IPS-18c (cell line): ENCODE measurements around the gene ITPR2.
"Not testable (repeated sequence)": the region's sequence is repeated elsewhere in the genome, so short reads cannot be mapped to it uniquely, and the experiment has no call there.

Experiments
- H3K4me3 ChIP-seq: 2 replicates; pipeline ENCODE4 v1.7.0; 2013; ENCODE audit warnings: low read depth, mild to moderate bottlenecking, low read length, moderate library complexity; ENCODE audit not compliant: insufficient read depth
- H3K9me3 ChIP-seq: one replicate; pipeline ENCODE4 v1.6.1; 2013; ENCODE audit warnings: mild to moderate bottlenecking, low read length, moderate library complexity; ENCODE audit not compliant: control insufficient read depth, insufficient read depth

ITPR2 gene

GRCh38 chr12:26730481-26731350, 102.3 kb downstream of the ITPR2 start:
- no peaks in the 10 kb centered on the region for H3K9me3 ChIP-seq
- no peak overlapping the region for H3K4me3 ChIP-seq

DNA sequence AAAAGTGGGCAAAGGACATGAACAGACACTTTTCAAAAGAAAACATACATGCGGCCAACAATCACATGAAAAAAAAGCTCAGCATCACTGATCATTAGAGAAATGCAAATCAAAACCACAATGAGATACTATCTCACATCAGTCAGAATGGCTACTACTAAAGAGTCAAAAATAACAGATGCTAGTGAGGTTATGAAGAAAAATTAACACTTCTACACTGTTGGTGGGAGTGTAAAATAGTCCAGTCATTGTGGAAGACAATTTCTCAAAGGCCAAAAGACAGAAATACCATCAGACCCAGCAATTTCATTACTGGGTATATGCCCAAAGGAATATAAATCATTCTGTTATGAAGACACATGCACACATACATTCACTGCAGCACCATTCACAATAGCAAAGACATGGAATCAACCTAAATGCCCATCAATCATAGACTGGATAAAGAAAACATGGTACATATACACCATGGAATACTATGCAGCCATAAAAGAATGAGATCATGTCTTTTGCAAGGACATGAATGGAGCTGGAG, 103.8 kb downstream of the ITPR2 start:
- not testable (repeated sequence) for H3K4me3 ChIP-seq, H3K9me3 ChIP-seq

DNA sequence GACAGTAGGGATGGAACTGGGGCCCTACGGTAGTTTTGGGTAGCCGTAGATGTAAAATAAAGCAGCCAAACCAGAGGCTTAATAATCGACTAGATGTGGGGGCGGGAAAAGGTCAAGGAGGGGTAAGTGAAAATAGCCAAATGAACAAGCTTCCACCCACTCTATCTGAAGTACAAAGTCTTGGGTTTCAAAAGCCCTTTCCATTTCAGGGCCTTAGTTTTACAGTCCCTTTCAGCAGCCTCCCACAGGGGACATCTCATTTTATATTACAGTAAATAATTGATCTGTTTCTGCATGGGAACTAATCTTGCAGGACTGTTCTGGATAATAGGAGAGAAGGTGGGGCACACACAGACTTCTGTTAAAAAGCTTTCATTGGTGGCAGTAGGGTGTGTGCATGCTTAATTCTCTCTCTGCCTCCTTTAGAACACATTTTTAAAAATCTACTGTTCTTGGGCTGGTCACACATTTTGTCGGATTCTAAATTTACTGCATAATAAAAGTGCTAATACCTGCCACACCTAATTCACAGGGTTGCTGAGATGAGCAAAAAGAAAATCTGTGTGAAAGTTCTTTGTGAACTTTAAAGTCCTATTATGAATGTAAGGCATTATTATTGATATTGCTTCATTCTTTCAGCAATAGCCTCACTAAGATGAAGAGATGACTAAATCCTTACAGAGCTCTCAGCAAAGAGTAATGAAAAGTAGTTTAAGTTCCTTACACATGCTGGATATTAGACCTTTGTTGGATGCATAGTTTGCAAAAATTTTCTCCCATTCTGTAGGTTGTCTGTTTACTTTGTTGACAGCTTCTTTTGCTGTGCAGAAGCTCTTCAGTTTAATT, 104.6 kb downstream of the ITPR2 start:
- no peaks in the 10 kb centered on the region for H3K9me3 ChIP-seq
- no peak overlapping the region for H3K4me3 ChIP-seq

GRCh38 chr12:26727482-26728204, 105.4 kb downstream of the ITPR2 start:
- no peak overlapping the region for H3K4me3 ChIP-seq
- H3K9me3 ChIP-seq = no peaks in the 10 kb centered on the region

DNA sequence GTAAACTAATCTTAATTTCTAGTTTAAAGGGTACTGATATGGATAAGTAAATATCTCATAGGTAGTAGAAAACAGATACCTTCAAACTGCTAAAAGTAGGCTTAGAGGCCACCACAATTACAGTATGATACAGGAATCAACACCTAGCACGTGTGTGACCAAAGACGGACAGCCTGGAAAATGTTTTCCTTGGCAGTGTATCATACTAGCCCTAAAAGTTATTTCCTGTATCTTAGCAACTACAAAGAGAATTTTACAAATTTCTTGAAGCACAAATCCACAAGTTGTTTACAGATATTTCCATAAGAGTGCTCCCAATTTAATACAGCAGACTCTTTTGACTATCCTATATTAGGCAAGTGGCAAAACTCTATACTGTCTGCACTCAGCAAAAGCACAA, 106.0 kb downstream of the ITPR2 start:
- Histone ChIP-seq H3K9me3 (no peaks in the 10 kb centered on the region), H3K4me3 (no peak overlapping the region)

DNA sequence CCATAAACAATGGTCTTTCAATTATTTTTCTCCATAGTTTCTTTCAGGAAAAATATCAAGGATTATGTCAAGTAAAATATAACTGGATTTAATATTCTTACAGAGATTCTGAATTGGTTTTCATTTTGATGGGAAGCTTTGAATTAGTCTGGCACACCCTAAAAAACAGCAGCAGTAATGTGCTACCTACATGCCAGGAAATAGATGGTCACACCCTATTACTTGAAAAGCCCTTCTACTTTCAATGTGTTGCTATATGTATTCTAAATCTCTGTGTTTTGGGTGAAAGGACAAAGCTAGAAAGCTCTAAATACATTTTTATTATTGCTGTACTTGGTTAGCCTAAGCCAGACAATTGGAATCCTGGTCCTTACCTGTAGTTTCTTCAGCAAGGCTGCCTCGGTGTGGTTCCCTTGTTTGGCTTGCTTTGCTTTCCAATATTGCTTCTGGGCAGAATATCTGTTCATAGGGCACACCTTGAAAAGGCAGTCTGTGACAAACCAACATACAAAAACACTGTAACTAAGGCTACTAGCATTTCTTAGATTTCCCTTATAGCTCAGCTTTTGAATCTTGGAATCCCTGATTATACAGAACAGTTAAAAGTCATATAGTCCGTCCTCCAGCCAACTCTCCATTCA, 107.6 kb downstream of the ITPR2 start:
- no peak overlapping the region for H3K4me3 ChIP-seq
- H3K9me3 ChIP-seq = no peaks in the 10 kb centered on the region

- Histone ChIP-seq H3K9me3 (no peaks in the 10 kb centered on the region), H3K4me3 (no peak overlapping the region)
These were observed 108.7 kb downstream of the ITPR2 start for GRCh38 chr12:26724309-26724702.

DNA sequence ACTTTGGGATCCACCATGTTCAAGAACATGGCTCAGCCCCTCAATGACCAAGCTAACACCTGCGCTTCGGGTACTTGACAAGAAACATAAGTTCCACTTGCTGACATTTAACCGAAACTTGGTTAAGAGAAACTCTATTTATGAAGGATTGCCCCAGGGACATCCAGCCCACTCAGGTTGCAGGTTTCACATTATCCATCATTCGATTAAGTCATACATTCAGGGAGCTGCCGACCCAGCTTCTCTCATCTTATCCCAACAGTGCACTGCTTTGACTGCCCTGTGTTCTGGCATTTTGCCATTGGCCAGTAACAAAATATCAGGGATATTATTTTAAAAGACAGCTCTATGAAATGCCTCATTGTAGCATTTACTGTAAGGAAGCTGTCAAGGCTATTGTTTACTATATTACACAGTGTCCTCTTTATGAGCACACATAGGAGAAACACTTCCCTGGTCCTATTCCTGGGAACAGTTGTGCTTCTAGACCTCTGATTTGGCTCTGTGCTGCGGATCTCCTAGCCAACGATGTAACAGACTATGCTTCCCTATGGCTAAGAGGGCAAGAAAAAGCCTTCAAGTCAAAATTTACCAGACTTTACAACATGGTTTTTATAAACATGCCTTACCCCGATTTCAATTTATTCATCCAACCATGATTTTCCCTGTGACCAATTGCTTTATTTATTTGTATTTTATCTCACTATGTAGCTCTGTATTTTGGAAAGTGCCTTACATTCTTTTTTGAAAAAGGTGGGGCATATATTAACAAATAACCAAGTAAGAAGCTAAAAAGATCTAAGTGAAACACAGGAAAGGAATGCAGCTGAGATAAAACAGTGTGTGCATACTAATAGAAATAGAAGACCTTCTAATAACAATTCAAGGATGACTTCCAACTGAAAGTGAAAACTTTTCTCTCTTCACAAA, 109.3 kb downstream of the ITPR2 start:
- Histone ChIP-seq H3K4me3 (no peak overlapping the region), H3K9me3 (no peaks in the 10 kb centered on the region)

DNA sequence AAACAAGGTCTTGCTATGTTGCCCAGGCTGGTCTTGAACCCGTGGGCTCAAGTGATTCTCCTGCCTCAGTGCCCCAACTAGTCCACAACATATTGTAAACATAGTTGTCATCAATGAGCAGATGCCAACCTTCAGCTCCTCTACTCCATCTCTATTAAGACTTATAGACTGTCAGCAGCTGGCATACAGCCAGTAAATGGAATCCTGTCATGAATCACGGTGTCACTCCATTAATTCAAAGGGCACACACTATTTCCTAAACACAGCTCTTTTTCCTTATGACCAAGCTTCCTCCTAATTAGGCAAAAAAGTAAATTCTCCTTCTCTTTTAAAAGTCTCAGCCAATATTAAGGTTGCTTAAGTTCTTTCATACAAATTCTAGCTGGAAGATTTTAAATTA, 111.2 kb downstream of the ITPR2 start:
- Histone ChIP-seq H3K4me3 (no peak overlapping the region), H3K9me3 (no peaks in the 10 kb centered on the region)

DNA sequence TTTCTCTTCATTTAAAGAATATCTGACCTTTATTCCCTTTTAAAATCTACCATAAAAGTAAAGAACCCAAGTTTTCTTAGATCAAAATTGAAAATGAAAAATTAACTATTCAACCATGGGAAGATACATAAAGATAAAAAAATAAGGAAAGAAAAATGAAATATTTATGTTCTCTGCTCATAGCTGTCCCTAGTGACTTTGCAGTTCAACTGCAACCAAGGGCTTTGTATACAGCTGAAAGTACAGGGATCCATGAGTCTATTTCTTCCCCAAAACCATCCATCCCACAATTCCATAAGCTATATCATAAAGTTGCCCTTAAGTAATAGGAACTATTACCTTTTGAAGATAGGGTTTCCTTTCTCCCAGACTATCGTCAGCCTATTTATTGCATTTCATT, 113.1 kb downstream of the ITPR2 start:
- Histone ChIP-seq H3K4me3 (no peak overlapping the region), H3K9me3 (no peaks in the 10 kb centered on the region)

DNA sequence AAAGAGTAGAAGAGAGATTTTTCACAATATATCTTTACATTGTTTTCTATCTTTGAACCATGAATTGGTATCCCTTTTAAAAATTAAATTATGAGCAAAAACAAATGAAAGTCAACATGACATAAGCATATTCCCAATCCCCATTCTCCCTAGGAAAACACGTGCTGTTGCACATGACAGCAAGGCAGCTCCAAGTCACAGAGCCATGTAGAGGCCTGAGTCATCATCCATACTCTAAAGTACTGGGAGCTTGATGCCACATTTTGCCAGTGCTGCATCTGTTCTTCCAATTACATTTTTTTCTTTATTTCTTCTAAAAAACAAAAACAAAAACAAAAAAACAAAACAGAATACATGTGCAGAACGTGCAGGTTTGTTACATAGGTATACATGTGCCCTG, 115.2 kb downstream of the ITPR2 start:
- Histone ChIP-seq H3K9me3 (no peaks in the 10 kb centered on the region), H3K4me3 (no peak overlapping the region)

DNA sequence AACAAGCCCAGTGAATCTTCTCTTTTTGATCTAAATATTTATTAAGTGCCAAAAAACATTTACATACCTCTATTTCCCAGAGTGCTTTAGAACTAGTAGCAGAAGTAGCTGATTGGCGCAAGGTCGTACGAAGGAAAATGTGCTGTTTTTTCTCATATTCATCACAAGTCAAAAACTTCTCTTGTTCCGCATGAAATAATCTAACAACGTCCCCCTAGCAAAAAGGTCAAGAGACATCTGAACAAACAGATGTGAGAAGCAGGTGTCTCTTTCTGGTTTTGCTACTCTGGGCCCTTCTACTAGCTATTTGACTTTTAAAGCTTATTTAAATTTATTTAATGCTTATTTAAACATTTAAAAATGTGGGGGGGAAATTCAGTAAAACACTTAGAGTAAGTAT, 117.8 kb downstream of the ITPR2 start:
- H3K9me3 ChIP-seq = no peaks in the 10 kb centered on the region
- no peak overlapping the region for H3K4me3 ChIP-seq

DNA sequence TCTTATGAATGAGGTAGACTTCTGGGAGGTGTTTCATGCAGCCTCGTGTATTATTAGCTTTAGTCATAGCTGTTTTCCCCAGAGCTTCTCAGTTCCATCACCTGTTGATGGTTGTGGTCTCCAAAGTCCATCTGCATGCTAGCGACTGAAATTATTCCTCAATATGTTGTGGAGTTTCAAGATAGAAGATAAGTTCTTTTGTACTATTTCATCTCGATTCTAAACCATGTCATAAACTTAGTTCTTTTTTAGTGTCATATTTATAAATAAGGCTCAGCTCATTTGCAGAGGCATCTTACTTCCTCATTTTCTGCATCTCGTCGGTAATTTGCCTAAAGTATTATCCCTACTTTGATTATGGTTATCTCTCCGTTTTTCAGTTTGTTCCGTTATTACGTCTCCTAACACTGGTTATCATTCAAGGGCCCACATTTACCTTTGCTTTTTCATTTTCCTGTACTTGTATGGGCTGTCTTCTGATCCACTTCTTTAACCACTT, 119.1 kb downstream of the ITPR2 start:
- no peak overlapping the region for H3K4me3 ChIP-seq
- no peaks in the 10 kb centered on the region for H3K9me3 ChIP-seq

DNA sequence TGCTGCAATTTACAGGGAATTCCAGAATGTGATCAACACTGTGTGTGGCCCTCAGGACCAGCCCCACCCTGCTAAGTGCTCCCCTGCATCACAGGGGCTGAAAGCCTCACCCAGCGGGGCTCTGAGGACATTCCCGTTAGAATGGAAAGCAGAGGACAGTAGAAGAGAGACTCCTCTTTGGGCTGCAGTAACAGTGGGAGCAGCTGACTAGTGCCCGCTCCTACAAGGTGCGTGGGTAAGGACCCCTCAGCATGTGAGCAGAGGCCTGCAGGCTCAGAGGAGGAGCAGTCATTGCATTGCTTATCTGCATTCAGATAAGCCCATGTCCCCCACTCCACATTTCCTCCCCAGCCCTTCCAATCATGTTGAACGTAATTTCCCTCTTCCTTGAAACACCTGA, 120.1 kb downstream of the ITPR2 start:
- H3K4me3 ChIP-seq = no peak overlapping the region
- H3K9me3 ChIP-seq = no peaks in the 10 kb centered on the region

- Histone ChIP-seq H3K4me3 (no peak overlapping the region), H3K9me3 (no peaks in the 10 kb centered on the region)
These were observed 121.4 kb downstream of the ITPR2 start for GRCh38 chr12:26711569-26711968.

- H3K4me3 ChIP-seq = no peak overlapping the region
- no peaks in the 10 kb centered on the region for H3K9me3 ChIP-seq
These were observed 121.9 kb downstream of the ITPR2 start for GRCh38 chr12:26711072-26711471.
